KMS-11 (cell line): ENCODE data around the gene KLHL40.

Experiments
- H2AFZ ChIP-seq: fragments of 200-600 bp; sonication (generic); 2 replicates; pipeline ENCODE4 v1.6.1; 2016; ENCODE audit warnings: antibody characterized with exemption, mixed run types, low read depth
- H3K27ac ChIP-seq: fragments of 200-600 bp; sonication (generic); 2 replicates; pipeline ENCODE4 v1.6.1; 2016; ENCODE audit warnings: mild to moderate bottlenecking, mixed run types
- H3K27me3 ChIP-seq: fragments of 200-600 bp; sonication (generic); 2 replicates; pipeline ENCODE4 v1.6.1; 2017; ENCODE audit warnings: mild to moderate bottlenecking, low read depth, mixed run types, moderate library complexity; ENCODE audit not compliant: insufficient read depth
- H3K36me3 ChIP-seq: fragments of 200-600 bp; sonication (generic); 2 replicates; pipeline ENCODE4 v1.6.1; 2017; ENCODE audit warnings: mild to moderate bottlenecking, mixed run types; ENCODE audit not compliant: insufficient read depth
- H3K4me1 ChIP-seq: fragments of 200-600 bp; sonication (generic); 2 replicates; pipeline ENCODE4 v1.6.1; 2016; ENCODE audit warnings: mild to moderate bottlenecking, low read depth, mixed run types; ENCODE audit not compliant: poor library complexity, severe bottlenecking
- H3K4me2 ChIP-seq: fragments of 200-600 bp; sonication (generic); 2 replicates; pipeline ENCODE4 v1.7.0; 2016; ENCODE audit warnings: mild to moderate bottlenecking, mixed run types
- H3K4me3 ChIP-seq: fragments of 200-600 bp; sonication (generic); IDR thresholded peaks from 2 replicates; pipeline ENCODE4 v1.6.1; 2017; ENCODE audit warnings: low read depth, low read length, mixed read lengths; ENCODE audit not compliant: insufficient read depth
- H3K79me2 ChIP-seq: fragments of 200-600 bp; sonication (generic); 2 replicates; pipeline ENCODE4 v1.6.1; 2016; ENCODE audit warnings: low read depth, mixed run types; ENCODE audit not compliant: insufficient read depth
- H3K9ac ChIP-seq: fragments of 200-600 bp; sonication (generic); 2 replicates; pipeline ENCODE4 v1.6.1; 2016; ENCODE audit warnings: mild to moderate bottlenecking, mixed run types
- H4K20me1 ChIP-seq: fragments of 200-600 bp; sonication (generic); 2 replicates; pipeline ENCODE4 v1.6.1; 2016; ENCODE audit warnings: mild to moderate bottlenecking, mixed run types; ENCODE audit not compliant: insufficient read depth
- CTCF ChIP-seq: fragments of 200-600 bp; sonication (generic); conservative IDR thresholded peaks from 2 replicates; pipeline ENCODE4 v1.6.1; 2017; ENCODE audit warnings: low read depth, mild to moderate bottlenecking, antibody characterized with exemption, low read length, moderate library complexity, mixed read lengths

KLHL40 gene, protein sequence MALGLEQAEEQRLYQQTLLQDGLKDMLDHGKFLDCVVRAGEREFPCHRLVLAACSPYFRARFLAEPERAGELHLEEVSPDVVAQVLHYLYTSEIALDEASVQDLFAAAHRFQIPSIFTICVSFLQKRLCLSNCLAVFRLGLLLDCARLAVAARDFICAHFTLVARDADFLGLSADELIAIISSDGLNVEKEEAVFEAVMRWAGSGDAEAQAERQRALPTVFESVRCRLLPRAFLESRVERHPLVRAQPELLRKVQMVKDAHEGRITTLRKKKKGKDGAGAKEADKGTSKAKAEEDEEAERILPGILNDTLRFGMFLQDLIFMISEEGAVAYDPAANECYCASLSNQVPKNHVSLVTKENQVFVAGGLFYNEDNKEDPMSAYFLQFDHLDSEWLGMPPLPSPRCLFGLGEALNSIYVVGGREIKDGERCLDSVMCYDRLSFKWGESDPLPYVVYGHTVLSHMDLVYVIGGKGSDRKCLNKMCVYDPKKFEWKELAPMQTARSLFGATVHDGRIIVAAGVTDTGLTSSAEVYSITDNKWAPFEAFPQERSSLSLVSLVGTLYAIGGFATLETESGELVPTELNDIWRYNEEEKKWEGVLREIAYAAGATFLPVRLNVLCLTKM

DNA sequence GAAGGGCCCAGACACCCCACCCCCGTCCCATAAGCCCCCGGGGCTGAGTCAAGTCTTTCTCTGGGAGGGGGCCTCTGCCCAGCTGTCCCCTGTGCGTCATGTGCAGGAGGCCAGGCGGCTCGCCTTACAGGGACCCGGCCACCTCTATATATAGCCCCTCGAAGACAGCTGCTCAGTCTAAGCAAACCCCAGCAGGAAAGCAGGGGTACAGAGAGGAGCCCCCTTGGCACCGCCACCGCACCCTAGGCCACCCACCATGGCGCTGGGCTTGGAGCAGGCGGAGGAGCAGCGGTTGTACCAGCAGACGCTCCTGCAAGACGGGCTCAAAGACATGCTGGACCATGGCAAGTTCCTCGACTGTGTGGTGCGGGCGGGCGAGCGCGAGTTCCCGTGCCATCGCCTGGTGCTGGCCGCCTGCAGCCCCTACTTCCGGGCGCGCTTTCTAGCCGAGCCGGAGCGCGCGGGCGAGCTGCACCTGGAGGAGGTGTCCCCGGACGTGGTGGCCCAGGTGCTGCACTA lies at the start of gene KLHL40:
Gene KLHL40, plus strand, starts transcription at position 175 of the 519 bp plus-strand sequence. Its CDS starts 82 bp downstream, at position 257.
- TF ChIP-seq CTCF: no peak
- Histone ChIP-seq H3K79me2 (no peaks in the 10 kb centered on the region), H3K27me3 (no peaks in the 10 kb centered on the region), H3K4me1 (no peaks in the 10 kb centered on the region), H4K20me1 (no peaks in the 10 kb centered on the region), H3K4me2 (no peak within 1 kb of the TSS), H3K27ac (no peak within 1 kb of the TSS), H3K4me3 (no peak within 1 kb of the TSS), H3K9ac (no peak within 1 kb of the TSS), H2AFZ (no peak within 1 kb of the TSS), H3K36me3 (no peaks in the 10 kb centered on the region)

DNA sequence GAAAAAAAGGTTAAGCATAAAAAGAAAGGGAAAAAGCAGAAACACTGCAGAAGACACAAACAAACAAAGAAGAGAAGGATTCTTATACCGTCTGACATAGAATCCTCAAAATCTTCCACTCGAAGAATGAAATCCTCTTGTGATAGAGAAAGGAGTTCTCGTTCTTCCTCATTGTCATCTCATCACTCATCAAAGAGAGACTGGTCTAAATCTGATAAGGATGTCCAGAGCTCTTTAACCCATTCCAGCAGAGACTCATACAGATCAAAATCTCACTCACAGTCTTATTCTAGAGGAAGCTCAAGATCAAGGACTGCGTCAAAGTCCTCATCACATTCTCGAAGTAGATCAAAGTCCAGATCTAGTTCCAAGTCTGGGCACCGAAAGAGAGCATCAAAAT lies 48.3 kb upstream of the KLHL40 start:
- Histone ChIP-seq H3K27me3 (no peaks in the 10 kb centered on the region), H4K20me1 (no peaks in the 10 kb centered on the region), H3K4me2 (no peak overlapping the region), H3K4me1 (no peaks in the 10 kb centered on the region), H3K9ac (no peak overlapping the region), H2AFZ (no peak overlapping the region), H3K27ac (no peak overlapping the region), H3K36me3 (no peaks in the 10 kb centered on the region), H3K4me3 (no peak overlapping the region), H3K79me2 (no peaks in the 10 kb centered on the region)
- no peak for TF ChIP-seq CTCF

- H3K27me3 ChIP-seq: no peaks in the 10 kb centered on the region
- H2AFZ ChIP-seq: no peak overlapping the region
- no peak overlapping the region for H3K4me2 ChIP-seq
- H3K4me3 ChIP-seq: no peak overlapping the region
- no peaks in the 10 kb centered on the region for H3K4me1 ChIP-seq
- H3K36me3 ChIP-seq: no peaks in the 10 kb centered on the region
- no peaks in the 10 kb centered on the region for H3K79me2 ChIP-seq
- no peak overlapping the region for H3K27ac ChIP-seq
- H4K20me1 ChIP-seq: no peaks in the 10 kb centered on the region
- H3K9ac ChIP-seq: no peak overlapping the region
- no peak for TF ChIP-seq CTCF
Observed at GRCh38 chr3:42638339-42638842, 46.9 kb upstream of the KLHL40 start.

DNA sequence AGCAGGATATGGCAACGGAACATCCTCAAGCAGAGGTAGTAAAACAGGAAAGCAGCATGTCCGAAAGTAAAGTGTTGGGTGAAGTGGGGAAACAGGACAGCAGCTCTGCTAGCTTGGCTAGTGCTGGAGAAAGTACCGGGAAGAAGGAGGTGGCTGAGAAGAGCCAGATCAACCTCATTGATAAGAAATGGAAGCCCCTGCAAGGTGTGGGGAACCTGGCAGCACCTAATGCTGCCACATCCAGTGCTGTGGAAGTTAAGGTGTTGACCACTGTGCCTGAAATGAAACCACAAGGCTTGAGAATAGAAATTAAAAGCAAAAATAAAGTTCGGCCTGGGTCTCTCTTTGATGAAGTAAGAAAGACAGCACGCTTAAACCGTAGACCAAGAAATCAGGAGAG lies 46.1 kb upstream of the KLHL40 start:
- no peaks in the 10 kb centered on the region for H3K79me2 ChIP-seq
- no peaks in the 10 kb centered on the region for H3K27me3 ChIP-seq
- no peak overlapping the region for H3K4me3 ChIP-seq
- H2AFZ ChIP-seq: no peak overlapping the region
- H3K4me2 ChIP-seq: no peak overlapping the region
- no peak overlapping the region for H3K27ac ChIP-seq
- no peaks in the 10 kb centered on the region for H3K4me1 ChIP-seq
- no peaks in the 10 kb centered on the region for H4K20me1 ChIP-seq
- no peaks in the 10 kb centered on the region for H3K36me3 ChIP-seq
- H3K9ac ChIP-seq: no peak overlapping the region
- no peak for TF ChIP-seq CTCF
